Measurements from ENCODE around the gene DIP2C. TPM values are rescaled to one million over a fixed set of nuclear protein-coding genes. Genes with fewer than 3 reads are reported as not detected.
A peak's percentile ranks its signal among the peaks of the same experiment; 100 is the strongest.

Gene DIP2C
- total RNA-seq, 4 donors from 2014 or later: 13.4 to 32.0 (median 18.4) TPM

- no peaks in the 10 kb centered on the region for H3K36me3 ChIP-seq
- H3K27me3 ChIP-seq: no peaks in the 10 kb centered on the region
- peaks cover 17 to 44% (median 34%) of the 10 kb centered on the region in 4 donors for H3K4me1 ChIP-seq
- H3K4me3 ChIP-seq: no peak overlapping the region
- no peak for DNase-seq
- intact Hi-C loops (cut with DNase I; ENCODE audit: low total_unique reads) (no loop called here), in situ Hi-C loops (cut with MboI; ENCODE audit: low pct_ligation_motif_present in 1 of 4, low pct_unique_long_range_greater_than_20kb in 1 of 4, low sequenced_read_pairs in 3 of 4) (no loop called here)
- no peak for TF ChIP-seq POLR2AphosphoS5 (IDR thresholded peaks at IDR 0.05)
- no peak for TF ChIP-seq CTCF (IDR thresholded peaks at IDR 0.05)
- TF ChIP-seq EP300 (IDR thresholded peaks at IDR 0.05; ENCODE audit: low read depth): no peak
- no peak for TF ChIP-seq POLR2A (IDR thresholded peaks at IDR 0.05)
- H3K9me3 ChIP-seq: no peaks in the 10 kb centered on the region
- H3K27ac ChIP-seq: peak overlapping the region; percentile 80 to 83 (median 81)
- 74% methylated on average over 6 of the region's 8 CpGs; no CpG with 5 or more reads in 1 of the 2 donors for WGBS, 2 donors (ENCODE audit: low coverage in 1 of 2)
These were observed 65.2 kb downstream of the DIP2C start for GRCh38 chr10:624312-624604.

- DNase-seq: no peak
- Histone ChIP-seq H3K9me3 (no peaks in the 10 kb centered on the region), H3K4me3 (no peak overlapping the region), H3K36me3 (no peaks in the 10 kb centered on the region), H3K27ac (peak overlapping the region; percentile 80 to 83 (median 81)), H3K4me1 (peaks cover 17 to 44% (median 34%) of the 10 kb centered on the region in 4 donors), H3K27me3 (no peaks in the 10 kb centered on the region)
- TF ChIP-seq POLR2A (IDR thresholded peaks at IDR 0.05): no peak
- no peak for TF ChIP-seq POLR2AphosphoS5 (IDR thresholded peaks at IDR 0.05)
- TF ChIP-seq CTCF (IDR thresholded peaks at IDR 0.05): no peak
- no peak for TF ChIP-seq EP300 (IDR thresholded peaks at IDR 0.05; ENCODE audit: low read depth)
- in situ Hi-C loops (cut with MboI; ENCODE audit: low pct_ligation_motif_present in 1 of 4, low pct_unique_long_range_greater_than_20kb in 1 of 4, low sequenced_read_pairs in 3 of 4) (no loop called here), intact Hi-C loops (cut with DNase I; ENCODE audit: low total_unique reads) (no loop called here)
- 64 to 73% methylated on average over 10 to 22 of the region's 24 CpGs for WGBS, 2 donors (ENCODE audit: low coverage in 1 of 2)
These were observed 65.8 kb downstream of the DIP2C start for GRCh38 chr10:623477-624311.

- intact Hi-C loops (cut with DNase I; ENCODE audit: low total_unique reads) (no loop called here), in situ Hi-C loops (cut with MboI; ENCODE audit: low pct_ligation_motif_present in 1 of 4, low pct_unique_long_range_greater_than_20kb in 1 of 4, low sequenced_read_pairs in 3 of 4) (no loop called here)
- 88% methylated on average over 19 of the region's 19 CpGs; no CpG with 5 or more reads in 1 of the 2 donors for WGBS, 2 donors (ENCODE audit: low coverage in 1 of 2)
- H3K4me1 ChIP-seq: peaks cover 21 to 47% (median 37%) of the 10 kb centered on the region in 4 donors
- H3K27ac ChIP-seq: peak overlapping the region; percentile 57 to 83 (median 81)
- no peak for DNase-seq
- H3K27me3 ChIP-seq: no peaks in the 10 kb centered on the region
- no peak overlapping the region for H3K4me3 ChIP-seq
- no peaks in the 10 kb centered on the region for H3K36me3 ChIP-seq
- H3K9me3 ChIP-seq: no peaks in the 10 kb centered on the region
- TF ChIP-seq POLR2A (IDR thresholded peaks at IDR 0.05): no peak
- TF ChIP-seq EP300 (IDR thresholded peaks at IDR 0.05; ENCODE audit: low read depth): no peak
- TF ChIP-seq CTCF (IDR thresholded peaks at IDR 0.05): no peak
- no peak for TF ChIP-seq POLR2AphosphoS5 (IDR thresholded peaks at IDR 0.05)
These were observed 66.5 kb downstream of the DIP2C start for GRCh38 chr10:623014-623413.

GRCh38 chr10:621981-622740 is 67.3 kb downstream of the DIP2C start:
- H3K36me3 ChIP-seq: no peaks in the 10 kb centered on the region
- no peaks in the 10 kb centered on the region for H3K9me3 ChIP-seq
- in situ Hi-C loops (cut with MboI; ENCODE audit: low pct_ligation_motif_present in 1 of 4, low pct_unique_long_range_greater_than_20kb in 1 of 4, low sequenced_read_pairs in 3 of 4): no loop called here
- intact Hi-C loops (cut with DNase I; ENCODE audit: low total_unique reads): no loop called here
- H3K27ac ChIP-seq: peak overlapping the region; percentile 57 to 83 (median 81)
- no peak for DNase-seq
- no peaks in the 10 kb centered on the region for H3K27me3 ChIP-seq
- TF ChIP-seq EP300 (IDR thresholded peaks at IDR 0.05; ENCODE audit: low read depth): no peak
- no peak for TF ChIP-seq POLR2A (IDR thresholded peaks at IDR 0.05)
- TF ChIP-seq POLR2AphosphoS5 (IDR thresholded peaks at IDR 0.05): peak in 1 of 3 donors; percentile 49
- no peak for TF ChIP-seq CTCF (IDR thresholded peaks at IDR 0.05)
- WGBS, 2 donors (ENCODE audit: low coverage in 1 of 2): 65 to 72% methylated on average over 5 to 11 of the region's 13 CpGs
- peaks cover 24 to 55% (median 41%) of the 10 kb centered on the region in 4 donors for H3K4me1 ChIP-seq
- no peak overlapping the region for H3K4me3 ChIP-seq

Data from transverse colon (tissue), 4 donors.